Activated T-cell treated with anti-CD3 and anti-CD28 coated beads, Interleukin-2, amount 50 U/mL, for 1 hour (primary cell): ENCODE results near the gene PSIP1.
"Not testable (repeated sequence)": the region's sequence is repeated elsewhere in the genome, so short reads cannot be mapped to it uniquely, and the experiment has no call there.

ENCODE experiments used
- DNase-seq: peaks from one replicate; pipeline ENCODE4 v3.0.0-alpha.2; 2020

Gene PSIP1

GRCh38 chr9:15430920-15431844 lies 79.6 kb downstream of the PSIP1 start:
- DNase-seq: no peak

- not testable (repeated sequence) for DNase-seq
Observed at GRCh38 chr9:15427702-15428101, 83.1 kb downstream of the PSIP1 start.

- DNase-seq: no peak
Observed at GRCh38 chr9:15426019-15426418, 84.8 kb downstream of the PSIP1 start.

- DNase-seq: no peak
Observed at GRCh38 chr9:15423231-15423985, 87.4 kb downstream of the PSIP1 start.

- peak; percentile 92 for DNase-seq
Observed at GRCh38 chr9:15422372-15423230, 88.2 kb downstream of the PSIP1 start, which contains the start of gene SNAPC3. TSS of gene SNAPC3 (plus strand) at chr9:15422876. CDS start at chr9:15422880, 4 bp downstream.

- DNase-seq: no peak
Observed at GRCh38 chr9:15421990-15422371, 88.8 kb downstream of the PSIP1 start.

- no peak for DNase-seq
Observed at GRCh38 chr9:15421532-15421931, 89.2 kb downstream of the PSIP1 start.

GRCh38 chr9:15420796-15421195 lies 90.0 kb downstream of the PSIP1 start:
- no peak for DNase-seq

- no peak for DNase-seq
Observed at GRCh38 chr9:15417626-15418025, 93.1 kb downstream of the PSIP1 start.

- no peak for DNase-seq
Observed at GRCh38 chr9:15416880-15417279, 93.9 kb downstream of the PSIP1 start.
